Body of pancreas (tissue), 4 donors: ENCODE results near the gene POLR1A. TPM values are rescaled to one million over a fixed set of nuclear protein-coding genes. Genes with fewer than 3 reads are reported as not detected.
A peak's percentile ranks its signal among the peaks of the same experiment; 100 is the strongest.

Source experiments
- ATAC-seq: fragments of 150-250 bp; one replicate; pipeline ENCODE4 v1.9.1; 2016
- DNase-seq, 4 donors: peaks; one replicate each; pipeline ENCODE4 v3.0.0-alpha.2; 2019
- H3K27ac ChIP-seq, 4 donors: fragments of 200-600 bp; sonication (generic); 1 replicate in 3 of 4; 2 replicates in 1 of 4; pipeline versions ENCODE4 v1.5.1 to v1.6.1; 2016 to 2019; ENCODE audit warnings: mild to moderate bottlenecking in 1 of 4, mixed read lengths in 1 of 4, moderate library complexity in 1 of 4
- H3K27me3 ChIP-seq, 2 donors: fragments of 200-600 bp; sonication (generic); one replicate each; pipeline ENCODE4 v1.6.0; 2016; ENCODE audit warnings: mild to moderate bottlenecking in 1 of 2
- H3K36me3 ChIP-seq, 2 donors: fragments of 200-600 bp; sonication (generic); replicated peaks in 1 of 2; 2 replicates each; pipeline ENCODE4 v1.5.1; 2016; ENCODE audit warnings: low read depth in 2 of 2; ENCODE audit not compliant: insufficient read depth in 1 of 2
- H3K4me1 ChIP-seq: fragments of 200-600 bp; sonication (generic); one replicate; pipeline ENCODE4 v1.6.0; 2016
- H3K4me3 ChIP-seq, 2 donors: fragments of 200-600 bp; sonication (generic); 1 replicate in 1 of 2; 2 replicates in 1 of 2; pipeline ENCODE4 v1.5.1; 2016 to 2019
- H3K9me3 ChIP-seq, 3 donors: fragments of 200-600 bp; sonication (generic); 1 replicate in 2 of 3; 2 replicates in 1 of 3; pipeline ENCODE4 v1.5.1; 2016
- POLR2A ChIP-seq, 3 donors: fragments of 450-650 bp; IDR thresholded peaks; one replicate each; pipeline ENCODE4 v1.6.1; 2016; ENCODE audit warnings: antibody characterized with exemption in 3 of 3, mild to moderate bottlenecking in 2 of 3
- WGBS, 2 donors: methylation state at CpG; one replicate each; pipeline ENCODE4 v1.1.5; 2017; 5-methylcytosine and 5-hydroxymethylcytosine counted together
- intact Hi-C: fragments of 100-400 bp; cut with DNase I; formaldehyde crosslinking; loops from one replicate; pipeline ENCODE4 v1.15.1; 2023
- total RNA-seq, 2 donors: library from RNA; depleted of rRNA; stranded (reverse); fragments of >200 nt; gene quantifications; one replicate each; pipeline ENCODE4 v1.1.0, GENCODE V29; 2016
- TF ChIP-seq, protein P1 (sequence below), 7 experiments: fragments of 450-650 bp in 4 of 7; fragments of 200-600 bp in 3 of 7; sonication (generic) in 3 of 7; IDR thresholded peaks; one replicate each; pipeline ENCODE4 v1.5.1; 2016 to 2019; ENCODE audit warnings: antibody characterized with exemption in 7 of 7

POLR1A gene
- total RNA-seq, 2 donors from 2014 or later: 18.7 to 36.6 TPM

DNA sequence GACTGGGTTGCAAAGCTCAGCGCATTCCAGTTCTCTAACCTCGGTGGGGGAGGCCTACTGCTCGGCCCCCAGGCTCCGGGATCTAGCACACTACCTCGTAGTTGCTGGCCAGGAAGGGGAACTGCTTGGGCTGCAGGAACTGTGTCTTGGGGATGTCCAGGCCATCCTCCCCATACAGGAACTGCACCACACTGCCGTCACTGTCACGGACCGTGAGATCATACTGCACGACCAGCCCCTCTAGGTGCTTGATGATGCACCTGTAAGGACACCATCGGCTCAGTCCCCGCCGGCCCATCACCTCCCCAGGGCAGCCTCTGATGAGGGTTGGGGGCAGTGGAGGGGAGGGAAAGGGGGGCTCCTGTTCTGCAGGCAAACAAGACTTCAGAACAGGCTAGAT is 61.6 kb downstream of the POLR1A start:
- H3K36me3 ChIP-seq: peaks cover 0 to 5% of the 10 kb centered on the region in 2 donors
- peak in 1 of 4 donors; percentile 6 for DNase-seq

DNA sequence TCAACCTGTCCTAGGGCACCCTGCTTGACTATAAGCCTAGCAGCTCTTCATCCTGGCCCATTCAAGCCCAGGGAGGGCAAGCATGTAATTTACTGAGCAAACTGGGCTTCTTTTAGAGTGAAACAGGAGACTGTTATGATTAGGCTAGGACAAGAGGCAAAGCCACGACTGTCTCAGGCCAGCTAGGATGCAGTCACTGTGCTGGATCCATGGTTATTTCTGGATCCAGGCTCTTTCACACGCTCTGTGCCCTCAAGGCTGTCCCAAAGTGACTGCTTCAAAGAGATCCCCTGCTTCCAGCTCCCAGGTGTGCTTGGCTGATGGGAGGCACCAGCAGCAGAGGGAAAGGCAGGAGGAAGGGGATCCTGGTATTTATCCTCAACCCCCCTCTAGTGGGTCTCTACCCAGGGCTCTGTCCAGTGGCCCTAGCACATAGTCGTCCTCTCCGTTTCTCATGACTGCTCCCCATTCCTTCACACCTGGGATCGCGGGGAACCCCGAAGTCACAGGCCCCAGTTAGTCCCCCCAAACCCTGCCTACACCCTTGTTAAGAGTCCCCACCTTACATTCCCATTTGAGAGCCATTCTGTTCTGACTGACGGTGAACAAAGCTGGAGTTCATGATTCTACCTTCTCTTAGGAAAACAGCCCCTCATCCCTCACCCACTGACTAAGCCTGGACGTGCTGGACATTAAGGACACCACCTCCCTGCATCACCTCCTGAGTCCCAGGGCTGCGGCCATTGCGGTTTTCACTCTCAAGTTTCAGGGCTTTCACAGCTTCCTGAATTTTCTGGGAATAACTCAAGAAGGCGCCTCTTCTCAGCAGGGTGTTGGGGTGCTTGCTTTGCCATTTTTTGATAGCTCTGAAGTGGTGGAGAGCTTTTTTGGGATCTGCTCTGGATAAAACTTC is 63.2 kb downstream of the POLR1A start:
- 93 to 95% methylated on average over 12 of the region's 12 CpGs for WGBS, 2 donors
- H3K27ac ChIP-seq: no peak overlapping the region
- no peaks in the 10 kb centered on the region for H3K27me3 ChIP-seq
- ATAC-seq (no peak), DNase-seq (peak in 1 of 4 donors; percentile 3)
- TF ChIP-seq, protein P1, sequence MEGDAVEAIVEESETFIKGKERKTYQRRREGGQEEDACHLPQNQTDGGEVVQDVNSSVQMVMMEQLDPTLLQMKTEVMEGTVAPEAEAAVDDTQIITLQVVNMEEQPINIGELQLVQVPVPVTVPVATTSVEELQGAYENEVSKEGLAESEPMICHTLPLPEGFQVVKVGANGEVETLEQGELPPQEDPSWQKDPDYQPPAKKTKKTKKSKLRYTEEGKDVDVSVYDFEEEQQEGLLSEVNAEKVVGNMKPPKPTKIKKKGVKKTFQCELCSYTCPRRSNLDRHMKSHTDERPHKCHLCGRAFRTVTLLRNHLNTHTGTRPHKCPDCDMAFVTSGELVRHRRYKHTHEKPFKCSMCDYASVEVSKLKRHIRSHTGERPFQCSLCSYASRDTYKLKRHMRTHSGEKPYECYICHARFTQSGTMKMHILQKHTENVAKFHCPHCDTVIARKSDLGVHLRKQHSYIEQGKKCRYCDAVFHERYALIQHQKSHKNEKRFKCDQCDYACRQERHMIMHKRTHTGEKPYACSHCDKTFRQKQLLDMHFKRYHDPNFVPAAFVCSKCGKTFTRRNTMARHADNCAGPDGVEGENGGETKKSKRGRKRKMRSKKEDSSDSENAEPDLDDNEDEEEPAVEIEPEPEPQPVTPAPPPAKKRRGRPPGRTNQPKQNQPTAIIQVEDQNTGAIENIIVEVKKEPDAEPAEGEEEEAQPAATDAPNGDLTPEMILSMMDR (IDR thresholded peaks at IDR 0.05): no peak
- no peak for TF ChIP-seq POLR2A (IDR thresholded peaks at IDR 0.05)
- H3K4me3 ChIP-seq: no peak overlapping the region
- H3K4me1 ChIP-seq: peaks cover 11% of the 10 kb centered on the region
- H3K9me3 ChIP-seq: no peaks in the 10 kb centered on the region
- intact Hi-C loops: no loop called here
- H3K36me3 ChIP-seq: peaks cover 0 to 5% of the 10 kb centered on the region in 2 donors

More for the DNA sequence above, 61.6 kb downstream of the POLR1A start:
- TF ChIP-seq, protein P1 (IDR thresholded peaks at IDR 0.05): no peak
- TF ChIP-seq POLR2A (IDR thresholded peaks at IDR 0.05): no peak
- 94 to 96% methylated on average over 4 to 11 of the region's 12 CpGs for WGBS, 2 donors
- H3K4me1 ChIP-seq: peaks cover 9% of the 10 kb centered on the region
- H3K9me3 ChIP-seq: no peaks in the 10 kb centered on the region
- no peak for ATAC-seq
- intact Hi-C loops: no loop called here
- no peaks in the 10 kb centered on the region for H3K27me3 ChIP-seq
- H3K4me3 ChIP-seq: no peak overlapping the region
- no peak overlapping the region for H3K27ac ChIP-seq

DNA sequence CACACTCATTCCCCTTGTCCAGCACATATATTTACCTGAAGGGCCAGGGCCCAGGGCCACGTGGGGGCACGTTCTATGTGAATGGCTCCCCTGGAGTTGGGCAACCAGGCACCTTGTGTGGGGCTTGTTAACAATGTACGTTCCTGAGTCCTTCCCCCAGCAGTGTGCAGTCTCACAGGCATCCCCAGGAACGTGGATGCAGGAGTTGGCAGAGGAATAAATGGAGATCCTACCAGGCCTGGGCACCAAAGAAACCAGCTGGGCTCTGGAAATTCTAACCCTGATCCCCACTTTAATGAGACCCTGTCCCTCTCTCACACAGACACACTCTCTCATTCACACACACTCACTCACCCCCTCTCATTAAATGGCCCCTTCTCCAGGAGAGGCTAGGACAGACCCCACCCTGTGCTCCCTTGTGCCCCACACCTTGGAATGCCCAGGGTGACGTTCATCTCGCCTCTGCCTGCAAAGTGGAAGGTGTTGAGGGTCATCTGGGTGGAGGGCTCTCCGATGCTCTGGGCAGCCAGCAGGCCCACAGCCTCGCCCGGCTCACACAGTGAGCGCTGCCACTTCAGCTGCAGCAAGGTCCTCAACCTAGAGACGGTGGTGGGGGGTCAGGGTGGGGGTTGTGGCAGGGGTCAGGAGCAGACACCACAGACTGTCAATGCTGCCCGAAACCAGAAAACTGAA is 65.6 kb downstream of the POLR1A start:
- TF ChIP-seq, protein P1 (IDR thresholded peaks at IDR 0.05): no peak
- TF ChIP-seq POLR2A (IDR thresholded peaks at IDR 0.05): no peak
- WGBS, 2 donors: 93 to 94% methylated on average over 12 of the region's 12 CpGs
- Histone ChIP-seq H3K27me3 (no peaks in the 10 kb centered on the region), H3K36me3 (peaks cover 0 to 3% of the 10 kb centered on the region in 2 donors), H3K27ac (no peak overlapping the region), H3K4me3 (no peak overlapping the region), H3K9me3 (no peaks in the 10 kb centered on the region), H3K4me1 (peaks cover 35% of the 10 kb centered on the region)
- no peak for ATAC-seq
- no peak for DNase-seq
- intact Hi-C loops: no loop called here

DNA sequence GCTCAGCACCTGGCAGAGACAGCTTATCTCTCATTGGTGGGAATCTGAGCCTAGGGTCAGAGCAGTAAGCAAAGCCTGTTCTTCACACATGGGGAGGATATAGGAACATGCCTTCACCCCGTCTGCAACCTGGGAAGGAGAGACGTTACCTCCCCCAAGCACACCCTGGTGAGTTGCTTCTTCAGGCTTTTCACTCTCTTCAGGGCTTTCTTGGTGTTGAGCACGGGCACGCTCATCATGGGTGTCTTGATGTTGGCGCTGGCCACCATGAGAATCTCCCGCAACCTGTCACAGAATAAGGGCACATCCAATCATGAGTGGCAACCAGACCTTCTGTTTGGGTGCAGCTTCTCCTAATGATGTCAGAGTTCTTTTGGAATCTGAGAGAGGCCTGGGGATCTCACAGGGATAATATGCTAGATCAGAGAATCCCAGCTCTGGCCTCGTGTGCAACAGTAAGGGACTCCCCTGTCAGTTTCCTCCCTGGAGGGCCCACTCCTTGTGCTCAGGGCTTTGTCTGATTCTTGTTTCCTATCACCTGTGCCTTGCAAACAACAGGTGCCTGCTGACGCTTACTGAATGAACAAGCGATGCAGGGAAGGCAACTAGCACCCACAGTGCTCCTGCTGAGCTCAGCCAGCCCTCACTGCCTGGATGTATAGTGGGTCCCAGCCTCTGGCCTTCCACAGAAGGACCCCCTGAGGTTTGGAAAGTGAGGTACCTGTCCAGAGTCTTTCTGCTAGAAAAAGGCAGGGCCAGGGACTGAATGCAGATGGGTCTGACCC is 66.3 kb downstream of the POLR1A start:
- Histone ChIP-seq H3K27me3 (no peaks in the 10 kb centered on the region), H3K9me3 (no peaks in the 10 kb centered on the region), H3K4me1 (peaks cover 38% of the 10 kb centered on the region), H3K27ac (no peak overlapping the region), H3K4me3 (no peak overlapping the region), H3K36me3 (peaks cover 0 to 3% of the 10 kb centered on the region in 2 donors)
- ATAC-seq (no peak), DNase-seq (no peak)
- intact Hi-C loops: no loop called here
- TF ChIP-seq, protein P1 (IDR thresholded peaks at IDR 0.05): no peak
- TF ChIP-seq POLR2A (IDR thresholded peaks at IDR 0.05): no peak
- 90 to 99% methylated on average over 7 to 9 of the region's 9 CpGs for WGBS, 2 donors
